ENCODE results near the gene SLC25A33.

The SLC25A33 gene

GRCh38 chr1:9628541-9629444, 89.5 kb downstream of the SLC25A33 start:
- no peak for DNase-seq

GRCh38 chr1:9629445-9630201, 90.4 kb downstream of the SLC25A33 start:
- DNase-seq = no peak

GRCh38 chr1:9630331-9631111, 91.3 kb downstream of the SLC25A33 start:
- DNase-seq = no peak

- DNase-seq = no peak
Observed at GRCh38 chr1:9631613-9632012, 92.3 kb downstream of the SLC25A33 start.

- DNase-seq = no peak
Observed at GRCh38 chr1:9633493-9633892, 94.2 kb downstream of the SLC25A33 start.

GRCh38 chr1:9634582-9634981, 95.3 kb downstream of the SLC25A33 start:
- no peak for DNase-seq
